ENCODE measurements around the gene TMEM222.

Gene TMEM222

DNA sequence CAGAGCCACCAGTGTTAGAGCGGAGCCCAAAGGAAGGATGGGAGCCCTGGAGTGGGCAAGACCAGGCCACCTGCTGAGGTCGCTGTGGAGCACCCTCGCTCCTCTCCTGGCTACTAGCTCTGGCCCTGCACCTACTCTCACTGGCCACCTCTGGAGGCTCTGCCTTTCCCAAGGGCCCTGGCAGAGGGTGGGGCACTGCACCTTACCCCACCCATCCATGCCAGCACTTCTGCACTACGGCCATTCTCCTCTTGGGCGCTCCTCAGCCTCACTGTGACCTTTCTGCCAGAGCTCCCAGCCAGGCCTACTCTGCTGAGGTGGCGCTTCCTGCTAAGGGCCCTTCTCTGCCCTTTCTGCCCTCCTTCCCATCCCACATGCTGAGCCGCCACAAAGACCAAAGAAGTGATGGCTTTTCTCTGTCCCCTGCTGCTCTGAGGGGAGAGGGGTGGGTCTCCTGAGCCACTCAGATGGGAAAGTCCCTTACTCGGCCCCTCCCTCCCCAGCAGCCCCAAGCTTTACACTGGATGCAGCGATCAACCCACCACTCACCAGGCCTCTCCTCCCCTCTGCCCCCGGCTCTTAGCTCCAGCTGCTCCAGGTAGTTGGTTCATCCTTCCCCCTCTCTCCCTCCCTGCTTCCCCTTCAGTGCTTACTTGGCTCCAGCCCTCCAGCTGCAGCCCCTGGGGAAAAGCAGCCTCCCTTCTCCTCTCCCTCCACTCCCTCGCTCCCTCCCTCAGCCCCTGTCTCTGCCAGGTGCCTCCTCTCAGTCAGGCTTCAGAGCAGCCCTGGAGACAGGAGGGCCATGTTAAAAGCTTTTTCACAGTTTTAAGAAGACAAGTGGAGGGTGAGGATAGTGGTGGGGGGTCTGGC is 14.8 kb upstream of the TMEM222 start:
- no peak for DNase-seq (ENCODE audit: low read depth)

DNA sequence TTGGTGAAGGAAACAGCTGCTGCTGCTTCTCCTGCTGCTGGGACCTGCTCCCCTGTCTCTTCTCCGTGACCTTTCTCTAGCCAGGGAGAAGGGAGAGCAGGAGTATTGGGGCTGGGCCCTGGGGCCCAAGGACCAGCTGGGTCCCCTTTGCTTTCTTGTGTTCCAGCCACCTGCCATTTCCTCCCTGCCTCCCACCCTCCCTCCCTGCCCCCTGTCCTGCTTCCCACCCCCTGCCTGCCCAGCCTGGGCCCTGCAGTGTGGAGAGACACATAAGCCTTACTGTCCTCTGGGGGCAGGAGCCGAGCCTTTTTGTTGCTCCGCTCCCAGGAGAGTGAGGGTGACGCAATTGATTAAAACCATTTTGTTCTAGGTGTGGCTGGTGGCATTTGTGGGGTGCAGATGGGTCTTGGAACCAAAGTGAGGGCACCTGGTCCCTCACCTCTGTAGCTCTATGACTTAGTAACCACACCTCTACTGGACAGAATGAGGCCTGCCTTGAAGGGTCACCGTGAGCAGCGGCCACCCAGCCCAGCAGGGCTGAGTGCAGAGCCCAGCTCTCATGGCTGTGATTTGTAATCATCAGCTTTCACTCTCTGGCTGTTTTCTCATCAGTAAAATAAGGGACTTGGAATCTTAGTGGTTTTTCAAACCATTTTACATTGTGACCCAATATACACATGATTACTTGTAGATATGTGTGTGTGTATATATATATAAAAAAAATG is 13.9 kb upstream of the TMEM222 start:
- no peak for DNase-seq (ENCODE audit: low read depth)

DNA sequence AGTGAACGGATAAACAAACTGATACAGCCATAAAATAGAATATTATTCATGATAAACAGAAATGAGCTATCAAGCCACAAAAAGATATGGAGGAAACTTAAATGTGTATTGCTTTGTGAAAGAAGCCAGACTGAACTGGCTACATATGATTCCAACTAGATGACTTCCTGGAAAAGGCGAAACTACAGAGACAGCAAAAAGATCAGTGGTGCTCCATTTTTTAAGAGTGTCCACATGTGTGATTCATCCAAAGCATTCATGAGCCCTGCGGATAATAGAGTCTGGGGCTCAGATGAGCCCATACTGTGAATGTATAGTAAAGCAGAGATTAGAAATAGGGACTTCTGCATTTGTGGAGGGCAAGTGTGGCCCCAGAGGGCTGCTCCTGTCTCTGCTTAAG is 7.8 kb upstream of the TMEM222 start:
- DNase-seq (ENCODE audit: low read depth), result no peak

DNA sequence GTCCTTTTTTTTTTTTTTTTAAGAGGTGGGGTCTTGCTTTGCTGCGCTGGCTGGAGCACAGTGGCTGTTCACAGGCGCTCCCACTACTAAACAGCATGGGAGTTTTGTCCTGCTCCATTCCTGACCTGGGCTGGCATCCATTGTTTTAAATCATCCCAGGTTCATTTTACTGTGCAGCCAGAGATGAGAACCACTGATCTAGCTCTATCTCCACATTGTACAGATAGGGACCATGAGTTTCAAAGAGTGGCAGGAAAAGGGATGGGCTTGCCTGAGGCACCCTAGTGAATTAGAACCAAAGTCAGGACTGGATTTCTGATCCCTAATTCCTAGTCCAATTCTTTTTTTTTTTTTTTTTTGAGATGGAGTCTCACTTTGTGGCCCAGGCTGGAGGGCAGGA is 7.2 kb upstream of the TMEM222 start:
- no peak for DNase-seq (ENCODE audit: low read depth)

DNA sequence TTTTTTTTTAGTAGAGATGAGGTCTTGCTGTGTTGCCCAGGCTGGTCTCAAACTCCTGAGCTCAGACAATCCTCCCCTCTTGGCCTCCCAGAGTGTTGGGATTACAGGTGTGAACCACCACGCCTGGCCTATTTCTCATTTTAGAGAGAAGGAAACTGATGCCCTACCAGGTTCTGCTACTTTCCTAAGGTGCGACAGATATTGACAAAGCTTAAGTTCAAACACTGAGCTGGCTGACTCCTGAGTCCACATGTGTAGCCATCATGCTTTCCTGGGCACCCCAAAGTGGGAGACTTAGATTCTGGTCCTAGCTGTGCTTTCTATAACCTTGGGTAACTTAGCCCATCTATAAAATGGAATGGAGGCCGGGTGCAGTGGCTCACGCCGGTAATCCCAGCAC is 5.1 kb upstream of the TMEM222 start:
- DNase-seq (ENCODE audit: low read depth), result no peak

DNA sequence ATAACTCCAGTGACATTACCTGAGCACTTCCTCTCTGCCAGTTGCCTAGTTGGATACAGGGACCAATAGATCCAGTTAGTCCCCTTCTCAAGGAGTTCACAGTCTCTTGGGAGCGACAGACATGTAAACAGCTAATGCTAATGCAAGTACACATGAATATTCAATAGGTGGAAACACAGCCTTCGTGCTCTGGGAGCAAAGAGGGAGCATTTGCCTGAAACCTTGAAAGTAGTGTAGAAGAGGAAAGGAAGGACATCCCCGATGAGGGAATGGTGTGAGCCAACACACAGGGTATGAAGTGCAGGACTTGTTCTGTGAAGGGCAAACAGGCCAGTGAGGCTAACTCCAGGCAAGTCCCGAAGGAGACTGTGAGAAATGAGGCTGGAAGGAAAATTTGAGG is 3.8 kb upstream of the TMEM222 start:
- DNase-seq (ENCODE audit: low read depth), result no peak

DNA sequence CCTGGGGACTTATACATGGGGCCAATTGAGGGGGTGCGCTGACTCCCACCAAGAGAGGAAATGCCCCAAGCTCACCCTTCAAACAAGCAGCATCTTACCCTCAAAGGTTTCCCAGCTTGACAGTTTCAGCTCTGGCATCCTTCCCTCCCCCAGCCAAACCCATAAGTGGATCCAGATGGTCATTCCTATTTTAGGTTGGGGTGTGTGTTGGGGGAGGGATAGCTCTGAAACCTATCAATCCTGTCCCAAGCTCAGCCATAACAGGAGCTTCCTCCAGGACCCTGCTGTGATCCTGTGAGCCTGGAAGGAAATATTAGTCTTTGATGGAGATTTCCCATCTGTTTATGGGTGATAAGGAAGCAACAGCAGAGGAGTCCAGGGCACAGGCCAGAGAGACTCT is 3.4 kb upstream of the TMEM222 start:
- no peak for DNase-seq (ENCODE audit: low read depth)

DNA sequence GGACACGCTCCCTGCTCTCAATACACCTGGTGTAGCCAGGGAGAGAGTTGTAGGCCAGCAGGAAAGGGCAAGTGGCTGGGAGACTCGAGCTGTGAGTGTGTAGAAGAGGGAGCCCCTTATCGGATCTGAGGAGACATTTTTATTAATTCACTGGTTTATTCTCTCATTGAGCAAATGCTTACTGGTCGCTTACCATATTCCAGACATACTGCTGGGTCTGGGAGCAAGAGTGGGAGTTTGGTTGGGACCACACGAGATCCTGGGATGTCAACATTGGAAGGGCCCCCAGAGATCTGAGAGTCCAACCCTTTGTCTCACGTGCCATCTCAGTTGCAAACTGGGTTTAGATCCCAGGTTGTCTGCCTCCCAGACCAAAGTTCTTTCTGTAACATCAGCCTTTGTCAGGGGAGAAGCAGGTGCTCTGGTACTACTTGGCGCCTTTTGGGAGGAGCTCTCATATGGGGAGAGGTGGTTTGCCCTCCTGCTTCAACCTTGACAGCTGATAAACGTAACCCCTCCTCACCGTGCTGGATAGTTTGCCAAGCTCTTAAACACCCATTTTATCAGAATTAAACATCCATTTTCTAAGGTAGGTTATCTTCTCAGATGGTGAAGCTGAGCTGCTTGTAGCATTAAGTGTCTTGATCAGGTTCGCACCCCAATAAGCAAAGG is 742 bp downstream of the TMEM222 start:
- no peak for DNase-seq (ENCODE audit: low read depth)

DNA sequence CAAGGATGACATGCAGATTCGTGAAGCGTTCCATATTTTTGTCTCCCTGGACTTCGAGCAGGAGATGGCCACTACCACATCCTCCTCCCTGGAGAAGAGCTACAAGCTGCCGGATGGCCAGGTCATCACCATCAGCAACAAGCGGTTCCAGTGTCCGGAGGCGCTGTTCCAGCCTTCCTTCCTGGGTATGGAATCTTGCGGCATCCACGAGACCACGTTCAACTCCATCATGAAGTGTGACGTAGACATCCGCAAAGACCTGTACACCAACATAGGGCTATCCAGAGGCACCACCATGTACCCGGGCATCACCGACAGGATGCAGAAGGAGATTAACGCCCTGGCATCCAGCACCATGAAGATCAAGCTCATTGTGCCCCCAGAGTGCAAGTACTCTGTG is 3.3 kb downstream of the TMEM222 start:
- DNase-seq (ENCODE audit: low read depth), result no peak

DNA sequence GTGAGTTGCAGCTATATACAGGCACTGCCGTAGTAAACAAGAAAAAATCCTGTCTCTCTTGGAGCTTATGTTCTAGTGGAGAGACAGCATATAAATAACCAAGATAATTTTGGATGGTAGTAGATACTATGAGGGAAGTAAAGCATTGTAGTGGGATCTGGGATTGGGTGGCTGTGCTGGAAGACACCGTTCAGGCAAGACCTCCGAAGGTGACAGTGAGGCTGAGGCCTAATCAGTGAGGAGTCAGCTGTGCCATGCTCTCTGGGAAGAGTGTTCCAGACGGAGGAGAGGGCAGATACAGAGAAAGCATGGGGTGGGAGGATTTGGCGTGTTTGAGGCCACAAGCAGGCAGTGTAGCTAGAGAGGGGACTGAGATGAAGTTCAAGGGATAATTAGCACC is 6.0 kb downstream of the TMEM222 start:
- no peak for DNase-seq (ENCODE audit: low read depth)

DNA sequence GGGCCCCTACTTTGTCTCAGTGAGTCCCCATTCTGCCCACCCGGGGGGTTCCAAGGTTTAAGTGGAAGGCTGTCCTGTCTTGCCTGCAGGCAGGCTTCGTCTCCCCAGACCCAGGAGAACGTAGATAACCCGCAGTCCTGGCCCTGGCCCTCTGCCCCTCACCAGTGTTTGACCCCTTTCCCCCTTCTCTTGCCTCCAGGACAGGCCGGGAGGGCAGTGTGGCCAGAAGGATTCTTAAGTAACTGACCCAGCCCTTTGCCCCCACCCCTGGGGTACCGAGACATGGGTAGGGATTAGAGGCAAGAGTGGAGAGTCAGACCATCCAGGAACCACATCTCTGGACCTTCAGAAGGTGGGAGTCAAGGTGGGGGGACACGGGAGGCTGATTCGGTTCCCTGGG is 8.8 kb downstream of the TMEM222 start:
- no peak for DNase-seq (ENCODE audit: low read depth)

DNA sequence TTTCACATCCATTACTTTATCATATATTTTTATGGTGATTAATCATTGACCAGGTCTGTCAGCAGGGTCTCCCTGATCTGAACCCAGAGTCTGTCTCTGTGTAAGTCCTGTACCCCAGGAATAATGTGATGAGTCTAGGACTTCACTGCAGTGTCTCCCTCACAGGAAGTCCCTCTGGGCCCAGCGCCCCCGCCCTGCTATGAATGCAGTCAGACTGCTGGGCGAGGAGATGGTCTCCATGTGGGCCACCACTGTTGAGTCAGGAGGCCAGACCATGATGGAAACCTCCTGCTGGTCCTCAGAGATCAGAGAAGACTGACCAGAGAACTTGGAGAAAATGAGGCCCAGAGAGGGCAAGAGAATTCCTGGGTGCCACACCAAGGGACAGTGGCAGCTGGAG is 9.5 kb downstream of the TMEM222 start:
- no peak for DNase-seq (ENCODE audit: low read depth)

DNA sequence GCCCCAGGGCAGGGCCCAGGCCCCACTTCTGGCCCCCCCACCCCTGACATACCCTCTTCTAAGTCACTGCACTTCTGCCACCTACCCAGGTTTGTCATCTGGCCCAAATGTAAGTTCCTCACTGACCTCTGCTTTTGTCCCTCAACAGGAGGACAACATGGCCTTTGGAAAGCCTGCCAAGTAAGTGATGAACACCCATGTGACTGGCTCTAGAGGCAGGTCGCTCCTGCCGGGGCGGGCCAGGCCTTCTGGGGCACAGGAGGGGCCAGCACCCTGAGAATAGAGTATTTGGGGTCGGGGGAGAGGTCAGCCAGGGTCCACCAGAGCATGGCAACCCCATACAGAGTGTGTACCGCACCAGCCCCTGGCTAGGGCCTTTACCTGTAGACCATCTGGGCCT is 10.0 kb downstream of the TMEM222 start:
- DNase-seq (ENCODE audit: low read depth), result no peak

DNA sequence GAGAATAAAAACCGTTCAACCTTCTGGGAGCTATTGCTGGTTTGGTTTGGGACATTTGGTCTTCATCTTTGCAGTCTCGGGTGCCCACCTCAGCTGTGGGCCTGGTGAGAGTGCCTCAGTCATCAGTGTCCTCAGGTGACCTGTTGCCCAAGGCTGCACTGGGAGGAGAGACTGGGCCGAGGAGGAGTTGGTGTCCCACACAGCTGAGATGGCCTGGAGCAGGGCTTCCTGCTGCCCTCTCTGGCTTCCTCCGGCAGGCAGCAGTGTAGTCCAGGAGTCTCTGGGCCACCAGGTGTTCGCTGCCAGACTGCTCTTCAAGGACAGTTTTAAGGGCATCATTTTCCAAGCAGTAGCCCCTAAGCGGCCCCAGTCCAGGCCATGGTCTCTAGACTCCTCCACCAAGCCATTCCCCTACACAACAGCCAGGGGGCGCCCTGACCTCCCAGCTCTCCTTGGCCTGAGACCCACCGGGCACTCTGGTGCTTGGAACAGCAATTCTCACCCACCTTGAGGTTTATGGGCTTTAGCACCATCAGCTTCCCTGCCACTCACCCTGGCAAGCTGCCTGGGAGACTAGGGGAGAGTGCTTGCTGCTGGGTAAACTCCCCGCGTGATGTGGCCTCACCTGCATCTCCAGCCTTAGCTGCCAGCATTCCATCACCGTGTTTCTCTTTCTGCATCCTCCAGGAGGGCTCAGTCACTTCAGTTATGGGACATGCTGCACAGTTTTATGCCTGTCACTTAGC is 10.7 kb downstream of the TMEM222 start:
- DNase-seq (ENCODE audit: low read depth), result peak; percentile 24

DNA sequence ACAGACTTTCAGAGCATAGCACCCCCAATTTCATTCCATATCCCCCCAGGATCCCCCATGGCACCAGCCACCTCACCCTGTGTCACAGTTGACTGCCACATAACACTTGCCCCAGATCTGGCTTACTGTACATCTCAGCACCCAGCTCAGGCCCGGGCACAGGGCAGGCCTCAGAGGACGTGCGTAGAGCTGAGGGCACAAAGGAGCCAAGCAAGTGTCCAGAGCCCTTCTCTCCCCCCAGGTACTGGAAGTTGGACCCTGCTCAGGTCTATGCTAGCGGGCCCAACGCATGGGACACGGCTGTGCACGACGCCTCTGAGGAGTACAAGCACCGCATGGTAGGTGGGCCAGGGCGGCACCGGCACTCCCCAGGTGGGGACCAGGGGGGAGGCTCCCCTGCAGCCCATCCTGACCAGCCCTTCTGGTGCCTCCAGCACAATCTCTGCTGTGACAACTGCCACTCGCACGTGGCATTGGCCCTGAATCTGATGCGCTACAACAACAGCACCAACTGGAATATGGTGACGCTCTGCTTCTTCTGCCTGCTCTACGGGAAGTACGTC is 11.8 kb downstream of the TMEM222 start:
- no peak for DNase-seq (ENCODE audit: low read depth)

DNA sequence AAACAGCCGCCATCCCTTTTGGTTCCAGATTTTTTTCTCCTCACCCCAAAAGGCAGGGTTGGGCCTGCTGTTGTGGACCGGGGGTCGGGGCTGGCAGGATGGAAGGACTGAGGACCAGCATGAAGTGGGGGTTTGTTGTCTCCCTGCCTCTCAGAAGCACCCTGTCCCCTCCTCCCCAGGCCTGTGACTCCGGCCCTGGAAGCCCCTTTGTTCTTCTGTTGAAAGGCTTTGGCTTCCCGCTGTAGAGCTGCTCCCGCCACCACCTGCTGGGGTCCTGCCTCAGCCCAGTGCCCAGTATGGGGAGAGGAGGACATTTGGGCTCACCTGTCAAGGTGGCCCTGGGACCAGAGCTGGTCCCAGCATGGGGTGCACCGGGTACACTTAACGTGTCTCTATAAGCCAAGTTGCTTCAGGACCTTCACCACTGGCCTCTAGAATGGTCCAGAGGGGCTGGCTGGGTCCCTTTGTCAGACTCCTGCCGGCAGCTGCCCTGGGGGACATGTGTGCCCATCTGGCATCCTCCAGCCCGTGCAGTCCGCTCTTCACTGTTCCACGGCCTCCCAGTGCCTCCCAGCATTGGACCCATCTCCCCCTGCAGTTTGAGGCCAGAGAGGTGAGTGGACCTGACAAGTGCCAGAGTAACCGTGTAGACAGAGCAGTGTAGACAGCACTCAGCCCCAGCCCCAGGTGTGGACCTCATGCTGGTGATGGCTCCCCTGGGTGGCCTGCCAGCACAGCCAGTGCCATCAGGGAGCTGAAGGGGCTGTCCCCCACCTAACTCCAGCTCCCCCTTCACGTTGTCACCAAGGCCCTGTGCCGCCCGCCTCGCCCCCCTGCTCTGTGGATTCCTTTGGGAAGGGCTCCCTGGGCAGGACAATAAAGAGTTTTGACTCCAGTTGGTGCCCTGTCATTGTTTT is 13.8 kb downstream of the TMEM222 start:
- DNase-seq (ENCODE audit: low read depth), result no peak

DNA sequence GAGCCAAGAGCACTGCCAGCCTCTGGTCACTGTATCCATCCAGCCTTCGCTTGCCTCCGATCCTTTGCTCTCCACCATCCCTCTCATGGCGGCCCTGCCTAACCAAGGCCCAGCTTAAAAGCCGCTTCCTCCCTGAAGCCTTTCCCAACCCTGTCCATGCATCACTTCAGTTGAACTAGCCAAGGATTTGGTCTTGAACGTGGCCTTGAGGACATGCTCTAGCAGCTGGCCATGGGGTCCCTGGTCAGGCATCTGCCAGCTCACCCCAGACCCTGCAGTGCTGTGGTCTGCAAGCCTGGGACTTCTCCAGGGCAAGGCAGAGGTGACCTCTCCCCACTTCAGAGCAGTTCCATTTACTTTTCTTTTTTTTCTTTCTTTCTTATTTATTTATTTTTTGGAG is 14.8 kb downstream of the TMEM222 start:
- DNase-seq (ENCODE audit: low read depth), result no peak

DNA sequence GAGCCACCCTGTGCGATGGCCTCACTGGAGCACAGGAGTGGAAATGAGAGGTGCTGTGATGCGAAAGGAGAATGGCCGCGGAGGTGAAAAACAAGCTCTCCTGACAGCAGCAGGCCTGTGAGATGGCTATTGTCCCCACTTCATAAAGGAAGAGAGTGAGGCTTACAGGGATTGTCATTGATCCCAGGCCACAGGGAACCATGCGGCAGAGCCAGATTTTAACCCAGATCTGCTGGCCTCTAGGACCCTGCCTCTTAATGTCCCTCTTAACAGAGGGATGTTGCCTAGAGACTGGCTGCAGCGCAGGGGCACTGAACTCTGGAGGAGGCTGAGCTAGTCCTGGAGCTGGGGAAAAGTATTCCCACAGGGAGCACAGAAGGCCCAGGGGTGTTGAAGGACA is 16.8 kb downstream of the TMEM222 start:
- DNase-seq (ENCODE audit: low read depth), result no peak

DNA sequence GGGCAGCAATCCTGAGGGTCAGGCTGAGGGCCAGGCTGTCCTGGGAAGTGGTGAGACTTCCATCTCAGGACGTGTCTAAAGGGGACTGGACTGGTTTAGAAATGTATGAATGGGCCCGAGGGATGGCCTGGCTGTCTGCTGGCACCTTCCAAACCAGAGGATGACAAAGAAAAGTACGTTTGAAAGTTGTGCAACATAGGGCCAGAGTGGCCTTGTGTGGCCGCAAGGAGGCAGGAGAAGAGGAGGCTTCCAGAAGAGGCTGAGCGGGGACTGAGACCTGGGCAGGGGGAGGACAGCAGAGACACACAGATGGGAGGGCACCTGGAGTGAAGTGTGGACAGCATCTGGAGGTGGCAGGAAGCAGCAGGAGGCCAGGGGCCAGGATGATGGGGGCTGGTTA is 17.2 kb downstream of the TMEM222 start:
- no peak for DNase-seq (ENCODE audit: low read depth)

DNA sequence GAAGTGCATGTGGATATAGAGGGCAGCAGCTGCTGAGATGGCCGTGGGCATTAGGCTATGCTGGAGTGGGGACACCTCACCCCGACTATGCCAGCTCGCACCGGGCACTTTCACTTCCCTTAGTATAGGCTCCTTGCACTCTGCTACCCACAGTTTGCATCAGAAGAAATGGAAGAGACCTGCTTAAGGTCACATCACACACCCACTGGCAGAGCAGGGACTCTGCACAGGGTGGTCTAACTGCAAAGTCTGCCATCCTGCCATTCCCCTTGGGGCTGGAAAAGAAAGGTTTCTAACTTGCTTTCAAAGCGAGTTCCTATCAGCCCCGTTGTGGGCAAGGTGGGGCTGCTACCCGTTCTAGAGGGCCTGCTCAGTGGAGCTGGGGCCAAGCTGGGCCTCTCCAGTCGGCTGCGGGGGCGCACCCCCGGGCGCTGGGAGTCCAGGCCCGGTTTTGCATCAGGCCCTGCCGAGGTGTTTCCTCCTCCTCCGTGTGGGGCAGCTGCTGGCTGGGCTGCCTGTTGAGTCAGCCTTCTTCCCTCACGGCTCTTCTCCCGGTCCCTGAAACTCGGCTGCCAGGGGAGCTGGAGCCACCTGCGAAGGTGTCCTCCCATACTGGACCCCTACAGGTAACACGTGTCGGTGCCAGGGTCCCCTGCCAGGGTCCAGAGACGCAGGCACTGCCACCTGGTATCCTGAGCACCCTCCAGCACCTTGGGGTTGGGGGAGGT is 19.7 kb downstream of the TMEM222 start, which contains the start of gene SYTL1:
SYTL1 (plus strand) TSS at position 498 of the 728 bp plus-strand sequence. CDS start 3,313 bp downstream, outside the sequence.
- DNase-seq (ENCODE audit: low read depth), result peak; percentile 65

Measured in amniotic epithelial cell (primary cell).